ENCODE data around the gene QSER1. TPM values are rescaled to one million over a fixed set of nuclear protein-coding genes. Genes with fewer than 3 reads are reported as not detected.

Gene QSER1
- total and polyA plus RNA-seq, 10 of the 15 experiments (the other 5 are each of a cell fraction or from before 2014, with no cell fraction given) = 2.1 to 15.0 (median 9.4) TPM

- no peaks in the 10 kb centered on the region; a peak in 1 of 4 replicates for H3K27me3 ChIP-seq (replicated peaks in 1 of 2; ENCODE audit: control insufficient read depth in 2 of 2, insufficient read depth in 2 of 2, low read length in 1 of 2)
- H3K4me2 ChIP-seq (ENCODE audit: control insufficient read depth, insufficient read depth) = no peak overlapping the region
- ChIA-PET CTCF (interaction anchor here (0.7 to 2.5 kb wide), 5 partner anchors 10 to 214 kb away, joined by 3 to 14 read pairs (median 4); no protein-coding TSS in a partner anchor), SMC1A (ENCODE audit: uncharacterized antibody, unreplicated experiment) (interaction anchor here (0.6 to 3.5 kb wide), 10 partner anchors 10 to 1397 kb away, joined by 3 to 18 read pairs (median 6); partner anchors contain the start of gene TCP11L1), RAD21 (ENCODE audit: unreplicated experiment) (interaction anchor here (1.4 to 2.6 kb wide), 6 partner anchors 10 to 213 kb away, joined by 4 to 8 read pairs (median 6); partner anchors contain the start of gene TCP11L1), POLR2A (interaction anchor here (0.6 to 2.7 kb wide), 3 partner anchors 17 to 43 kb away, joined by 3 to 9 read pairs (median 6); partner anchors contain the start of gene TCP11L1)
- no peaks in the 10 kb centered on the region for H3K79me2 ChIP-seq (ENCODE audit: control insufficient read depth, insufficient read depth, low read length)
- DNase-seq (ENCODE audit: low read depth, low spot score) (no peak), ATAC-seq (peak; percentile 64), FAIRE-seq (no peak)
- no peak overlapping the region for H3K4me3 ChIP-seq
- intact Hi-C loops (cut with micrococcal nuclease; ENCODE audit: unreplicated experiment) (no loop called here), in situ Hi-C loops (cut with MboI) (no loop called here)
- H3K9ac ChIP-seq (ENCODE audit: control insufficient read depth, insufficient read depth, low read length) = no peak overlapping the region
- H3K36me3 ChIP-seq (ENCODE audit: control insufficient read depth in 2 of 2, insufficient read depth in 2 of 2, low read length in 1 of 2) = no peaks in the 10 kb centered on the region
- no peak overlapping the region for H2AFZ ChIP-seq (ENCODE audit: control insufficient read depth, low read depth, low read length)
- TF ChIP-seq SREBF2 (IDR thresholded peaks at IDR 0.05; ENCODE audit: low read length) (no peak), YY1 (IDR thresholded peaks at IDR 0.05; ENCODE audit: low read depth, low read length) (no peak), NR2F1 (conservative IDR thresholded peaks at IDR 0.05) (no peak), NFXL1 (IDR thresholded peaks at IDR 0.05; ENCODE audit: borderline replicate concordance) (no peak), HSF1 (IDR thresholded peaks at IDR 0.05; ENCODE audit: low read depth, low read length) (no peak), CHD4 (IDR thresholded peaks at IDR 0.05) (no peak), SIX5 (IDR thresholded peaks at IDR 0.05; ENCODE audit: low read depth, low read length, severe bottlenecking) (no peak), TCF3 (IDR thresholded peaks at IDR 0.05; ENCODE audit: borderline replicate concordance, insufficient read depth, low read depth, low read length) (no peak), SMARCA5 (IDR thresholded peaks at IDR 0.05) (no peak), ESRRA (IDR thresholded peaks at IDR 0.05; ENCODE audit: low read length) (no peak), SMAD5 (IDR thresholded peaks at IDR 0.05; ENCODE audit: low read depth) (no peak)
- TF ChIP-seq, protein P1, sequence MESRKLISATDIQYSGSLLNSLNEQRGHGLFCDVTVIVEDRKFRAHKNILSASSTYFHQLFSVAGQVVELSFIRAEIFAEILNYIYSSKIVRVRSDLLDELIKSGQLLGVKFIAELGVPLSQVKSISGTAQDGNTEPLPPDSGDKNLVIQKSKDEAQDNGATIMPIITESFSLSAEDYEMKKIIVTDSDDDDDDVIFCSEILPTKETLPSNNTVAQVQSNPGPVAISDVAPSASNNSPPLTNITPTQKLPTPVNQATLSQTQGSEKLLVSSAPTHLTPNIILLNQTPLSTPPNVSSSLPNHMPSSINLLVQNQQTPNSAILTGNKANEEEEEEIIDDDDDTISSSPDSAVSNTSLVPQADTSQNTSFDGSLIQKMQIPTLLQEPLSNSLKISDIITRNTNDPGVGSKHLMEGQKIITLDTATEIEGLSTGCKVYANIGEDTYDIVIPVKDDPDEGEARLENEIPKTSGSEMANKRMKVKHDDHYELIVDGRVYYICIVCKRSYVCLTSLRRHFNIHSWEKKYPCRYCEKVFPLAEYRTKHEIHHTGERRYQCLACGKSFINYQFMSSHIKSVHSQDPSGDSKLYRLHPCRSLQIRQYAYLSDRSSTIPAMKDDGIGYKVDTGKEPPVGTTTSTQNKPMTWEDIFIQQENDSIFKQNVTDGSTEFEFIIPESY (IDR thresholded peaks at IDR 0.05) = no peak
- no peak overlapping the region for H3K27ac ChIP-seq (ENCODE audit: control insufficient read depth, insufficient read depth)
- 33% methylated on average over 1 of the region's 1 CpG for WGBS (ENCODE audit: insufficient coverage, insufficient replicate concordance, low lambda C conversion rate, missing lambda C conversion rate)
- H3K9me3 ChIP-seq (replicated peaks; ENCODE audit: control insufficient read depth, insufficient read depth, low read length) = no peaks in the 10 kb centered on the region
- no peaks in the 10 kb centered on the region for H4K20me1 ChIP-seq (ENCODE audit: control insufficient read depth, insufficient read depth)
- no peaks in the 10 kb centered on the region for H3K4me1 ChIP-seq (ENCODE audit: control insufficient read depth, insufficient read depth, low read length)
- BruUV-seq (replicated peaks) = no TSS peak
Observed at GRCh38 chr11:33021937-33022336, 129.3 kb downstream of the QSER1 start.

Measured in GM12878 (cell line).